ENCODE data around the gene CAST.

CAST gene

DNA sequence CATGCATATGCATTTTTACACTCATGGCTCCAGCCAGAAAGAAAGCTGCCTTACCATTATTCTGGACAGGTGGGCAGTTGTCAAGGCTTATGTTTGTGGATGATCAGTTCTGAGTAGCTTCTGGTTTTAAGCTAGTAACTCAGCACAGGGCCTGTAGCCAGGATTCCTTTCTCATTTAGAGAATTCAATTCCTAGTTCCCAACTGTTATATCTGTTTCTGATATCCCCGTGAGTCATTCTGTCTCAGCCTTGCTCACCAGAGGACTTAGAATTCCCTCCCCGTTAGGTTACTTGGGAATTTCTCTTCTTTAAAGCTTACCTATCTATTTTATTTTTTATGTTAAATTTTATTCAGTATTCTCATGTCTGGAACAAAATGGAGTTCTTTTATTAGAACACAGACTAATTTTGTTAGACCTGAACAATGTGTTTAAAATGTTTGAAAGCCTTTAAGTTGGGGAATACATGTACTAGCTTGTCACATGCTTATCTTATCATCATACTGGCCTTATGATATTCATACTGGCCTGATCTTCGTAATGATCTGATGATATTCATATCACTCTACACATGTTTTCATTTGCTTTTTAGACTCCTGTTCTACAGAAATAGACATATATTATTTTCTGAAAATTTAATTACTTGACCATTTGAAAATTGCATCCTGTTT, 47.1 kb downstream of the CAST start:
- TF ChIP-seq, protein P1, sequence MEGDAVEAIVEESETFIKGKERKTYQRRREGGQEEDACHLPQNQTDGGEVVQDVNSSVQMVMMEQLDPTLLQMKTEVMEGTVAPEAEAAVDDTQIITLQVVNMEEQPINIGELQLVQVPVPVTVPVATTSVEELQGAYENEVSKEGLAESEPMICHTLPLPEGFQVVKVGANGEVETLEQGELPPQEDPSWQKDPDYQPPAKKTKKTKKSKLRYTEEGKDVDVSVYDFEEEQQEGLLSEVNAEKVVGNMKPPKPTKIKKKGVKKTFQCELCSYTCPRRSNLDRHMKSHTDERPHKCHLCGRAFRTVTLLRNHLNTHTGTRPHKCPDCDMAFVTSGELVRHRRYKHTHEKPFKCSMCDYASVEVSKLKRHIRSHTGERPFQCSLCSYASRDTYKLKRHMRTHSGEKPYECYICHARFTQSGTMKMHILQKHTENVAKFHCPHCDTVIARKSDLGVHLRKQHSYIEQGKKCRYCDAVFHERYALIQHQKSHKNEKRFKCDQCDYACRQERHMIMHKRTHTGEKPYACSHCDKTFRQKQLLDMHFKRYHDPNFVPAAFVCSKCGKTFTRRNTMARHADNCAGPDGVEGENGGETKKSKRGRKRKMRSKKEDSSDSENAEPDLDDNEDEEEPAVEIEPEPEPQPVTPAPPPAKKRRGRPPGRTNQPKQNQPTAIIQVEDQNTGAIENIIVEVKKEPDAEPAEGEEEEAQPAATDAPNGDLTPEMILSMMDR (IDR thresholded peaks at IDR 0.05; ENCODE audit: borderline replicate concordance, insufficient read depth, low read depth, low read length) = no peak
- no peak overlapping the region for H3K4me3 ChIP-seq (ENCODE audit: low read depth, low read length)

DNA sequence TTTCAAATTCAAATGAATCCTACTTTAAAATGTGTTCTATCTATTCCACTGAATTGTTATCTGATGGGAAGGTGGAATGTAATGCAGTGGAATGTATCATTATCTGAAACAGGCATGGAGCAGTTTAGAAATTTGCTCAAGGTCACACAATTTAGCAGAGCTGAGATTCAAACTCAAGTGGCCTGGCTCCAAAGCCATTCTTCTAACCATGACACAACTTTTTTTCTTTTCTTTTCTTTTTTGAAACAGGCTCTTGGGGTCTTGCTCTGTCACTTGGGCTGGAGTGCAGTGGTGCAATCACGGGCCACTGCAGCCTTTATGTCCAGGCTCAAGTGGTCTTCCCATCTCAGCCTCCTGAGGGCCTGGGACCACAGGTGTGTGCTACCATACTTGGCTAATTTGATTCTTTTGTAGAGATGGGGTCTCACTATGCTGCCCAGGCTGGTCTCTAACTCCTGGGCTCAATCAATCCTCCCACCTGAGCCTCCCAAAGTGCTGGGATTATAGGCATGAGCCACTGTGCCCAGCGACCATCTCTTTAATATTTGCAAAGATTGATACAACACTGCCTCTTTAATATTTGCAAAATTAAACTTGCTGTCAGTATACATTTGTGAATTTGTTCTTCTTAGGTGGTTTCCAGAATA, 50.0 kb downstream of the CAST start:
- TF ChIP-seq, protein P1 (IDR thresholded peaks at IDR 0.05; ENCODE audit: borderline replicate concordance, insufficient read depth, low read depth, low read length) = no peak
- H3K4me3 ChIP-seq (ENCODE audit: low read depth, low read length) = no peak overlapping the region

DNA sequence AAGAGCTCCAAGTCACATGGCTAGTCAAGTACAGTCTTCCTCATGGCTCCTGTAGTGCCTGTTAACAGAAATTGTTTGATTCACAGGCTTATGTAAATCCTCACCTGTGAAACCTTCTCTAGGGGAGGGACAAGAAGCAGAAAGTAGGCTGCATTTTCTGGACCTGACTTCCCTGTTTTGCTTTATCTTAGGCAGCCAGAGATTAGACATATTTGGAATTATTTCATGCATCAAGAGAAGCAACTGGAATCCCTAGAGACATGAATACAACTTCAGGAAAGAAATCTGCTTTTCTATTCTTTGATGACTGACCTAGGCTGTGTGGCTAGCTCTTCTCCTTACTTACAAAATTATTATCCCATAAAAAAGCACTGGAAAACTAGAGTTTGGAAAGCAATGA, 52.3 kb downstream of the CAST start:
- no peak overlapping the region for H3K4me3 ChIP-seq (ENCODE audit: low read depth, low read length)

DNA sequence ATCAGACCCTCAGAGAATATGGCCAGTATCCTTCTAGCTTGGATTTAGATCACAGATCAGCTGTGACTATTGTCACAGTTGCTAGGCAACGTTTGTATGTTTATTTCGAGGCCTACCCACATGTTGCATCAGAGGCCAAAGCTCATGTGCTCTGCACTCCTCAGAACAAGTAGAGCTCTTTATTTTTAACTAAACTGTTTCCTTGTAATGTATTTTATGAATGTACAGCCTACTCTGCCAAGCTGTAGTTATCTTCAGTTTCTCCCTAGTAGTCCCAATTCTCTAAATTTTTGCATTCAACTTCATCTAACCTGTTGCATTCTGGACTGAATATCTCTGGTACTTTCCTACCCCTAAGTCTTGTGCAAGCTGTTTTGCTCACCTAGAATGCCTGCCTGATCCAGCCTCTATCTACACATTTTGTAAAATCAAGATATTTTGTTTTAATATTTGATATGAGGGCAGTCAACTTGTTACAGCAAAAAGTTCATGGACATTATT, 52.8 kb downstream of the CAST start:
- TF ChIP-seq, protein P1 (IDR thresholded peaks at IDR 0.05; ENCODE audit: borderline replicate concordance, insufficient read depth, low read depth, low read length) = no peak
- H3K4me3 ChIP-seq (ENCODE audit: low read depth, low read length) = no peak overlapping the region

More for the DNA sequence above, 52.3 kb downstream of the CAST start:
- TF ChIP-seq, protein P1 (IDR thresholded peaks at IDR 0.05; ENCODE audit: borderline replicate concordance, insufficient read depth, low read depth, low read length) = no peak

DNA sequence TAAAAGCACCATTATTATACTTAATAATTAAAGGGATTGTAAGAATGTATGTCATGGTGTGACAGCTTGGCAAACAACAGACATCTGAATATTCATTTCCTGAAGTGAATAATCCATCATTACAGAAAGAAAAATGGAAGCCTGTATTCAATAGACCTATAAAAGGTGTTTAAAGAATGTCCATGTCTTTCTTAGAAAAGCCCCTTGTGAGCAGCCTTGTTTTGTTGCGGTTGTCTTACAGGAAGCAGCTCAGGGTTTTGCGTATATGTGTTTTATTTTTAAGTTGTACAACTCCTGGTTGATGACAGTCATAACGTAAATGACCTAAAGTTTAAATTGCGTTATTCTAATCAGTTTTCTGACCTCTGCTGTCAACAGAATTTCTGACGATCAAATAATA, 53.8 kb downstream of the CAST start:
- TF ChIP-seq, protein P1 (IDR thresholded peaks at IDR 0.05; ENCODE audit: borderline replicate concordance, insufficient read depth, low read depth, low read length) = no peak
- no peak overlapping the region for H3K4me3 ChIP-seq (ENCODE audit: low read depth, low read length)

DNA sequence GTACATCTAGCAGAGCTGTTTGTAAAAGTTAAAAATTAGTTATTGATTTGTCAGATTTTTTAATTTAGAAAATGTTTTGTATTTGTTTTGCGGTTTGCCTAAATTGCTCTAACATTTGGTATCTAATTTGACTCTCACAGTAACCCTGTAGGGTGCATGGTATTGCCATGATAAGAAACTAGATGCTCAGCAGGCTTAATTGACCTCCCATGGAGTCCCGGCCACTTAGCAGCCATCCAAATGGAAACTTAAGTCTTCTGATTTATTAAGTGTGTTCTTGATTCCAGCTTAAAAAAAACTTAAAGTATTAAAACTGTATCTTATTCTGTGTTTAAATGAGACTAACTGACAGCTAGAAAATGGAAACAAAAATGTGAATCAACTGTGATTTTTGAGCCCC, 54.5 kb downstream of the CAST start:
- TF ChIP-seq, protein P1 (IDR thresholded peaks at IDR 0.05; ENCODE audit: borderline replicate concordance, insufficient read depth, low read depth, low read length) = no peak
- no peak overlapping the region for H3K4me3 ChIP-seq (ENCODE audit: low read depth, low read length)

DNA sequence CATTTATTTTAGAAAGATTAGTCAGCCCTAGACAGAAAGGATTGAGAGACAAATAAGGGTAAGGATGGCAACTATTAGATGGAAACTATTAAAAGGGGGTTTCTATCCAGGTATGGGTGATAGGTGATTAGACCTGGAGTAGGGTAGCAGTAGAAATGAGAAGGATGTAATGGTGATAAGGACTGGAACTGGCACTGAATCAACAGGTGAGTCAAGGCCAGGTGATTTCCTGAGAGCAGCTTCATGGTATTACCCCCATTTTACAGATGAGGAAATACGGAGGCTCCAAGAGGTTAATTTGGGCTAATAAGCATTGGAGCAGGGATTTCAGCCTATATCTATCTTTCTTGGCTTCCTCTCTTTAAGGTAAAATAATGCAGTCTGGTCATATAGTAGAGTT, 55.7 kb downstream of the CAST start:
- TF ChIP-seq, protein P1 (IDR thresholded peaks at IDR 0.05; ENCODE audit: borderline replicate concordance, insufficient read depth, low read depth, low read length) = no peak
- no peak overlapping the region for H3K4me3 ChIP-seq (ENCODE audit: low read depth, low read length)
